ENCODE measurements around the gene TACO1. TPM values are rescaled to one million over a fixed set of nuclear protein-coding genes. Genes with fewer than 3 reads are reported as not detected.

Gene TACO1
- total and polyA plus RNA-seq, 2 of the 8 experiments (the other 6 are each of a cell fraction or from before 2014, with no cell fraction given) = 19.1 to 23.6 TPM

DNA sequence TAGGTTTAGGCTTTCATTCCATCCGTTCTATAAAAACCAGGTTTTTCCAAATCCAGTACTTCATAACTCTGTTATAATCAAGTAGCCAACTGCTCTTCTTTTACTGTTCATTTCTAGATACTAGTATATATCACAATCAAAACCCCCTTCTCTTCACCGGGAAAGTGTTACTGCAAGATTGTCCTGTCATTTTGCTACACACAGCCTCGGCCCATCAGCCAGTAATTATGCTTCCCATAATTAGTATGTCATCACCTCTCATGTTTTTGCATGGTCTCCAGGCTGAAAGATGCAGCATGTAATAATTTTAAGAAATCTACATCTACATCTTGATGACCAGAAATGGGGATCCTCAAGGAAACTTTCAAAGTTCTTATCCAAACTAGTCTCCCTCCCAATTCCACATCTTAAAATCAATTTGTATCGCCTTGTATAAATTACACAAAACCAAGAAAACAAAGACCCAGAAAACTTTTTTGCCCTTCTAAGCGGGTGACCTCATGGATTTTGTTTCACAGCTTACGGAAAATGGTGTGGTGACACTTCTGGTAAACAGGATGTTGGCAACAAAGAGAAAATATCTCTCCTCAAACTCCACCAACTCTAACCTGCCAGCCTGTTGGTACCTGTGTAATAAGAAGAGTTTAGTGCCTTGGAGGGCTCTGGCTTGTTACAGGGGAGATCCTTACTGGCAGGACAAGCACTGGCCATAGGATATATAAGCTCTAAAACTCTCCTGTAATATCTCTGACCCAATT, 9.3 kb downstream of the TACO1 start:
- Histone ChIP-seq H2BK5ac (ENCODE audit: low read depth, low read length) (no peak overlapping the region), H2BK15ac (ENCODE audit: low read length) (no peak overlapping the region), H3K79me1 (ENCODE audit: low read depth, low read length) (no peaks in the 10 kb centered on the region), H3K23ac (ENCODE audit: insufficient read length) (no peak overlapping the region), H3K23me2 (ENCODE audit: low read depth, low read length) (no peaks in the 10 kb centered on the region), H2BK120ac (replicated peaks; ENCODE audit: low read depth, low read length) (no peak overlapping the region), H3K9ac (replicated peaks in 1 of 4; ENCODE audit: extremely low read depth in 1 of 4, low read depth in 3 of 4, low read length in 3 of 4) (no peak overlapping the region), H2AK5ac (ENCODE audit: low read depth, low read length) (no peak overlapping the region), H4K20me1 (replicated peaks in 1 of 2; ENCODE audit: control insufficient read depth in 1 of 2, insufficient read depth in 2 of 2, low read length in 2 of 2) (no peaks in the 10 kb centered on the region), H3K79me2 (ENCODE audit: control insufficient read depth in 1 of 2, insufficient read depth in 2 of 2, low read length in 2 of 2) (no peaks in the 10 kb centered on the region), H4K8ac (ENCODE audit: extremely low read depth, insufficient read depth, low read length) (no peak overlapping the region), H3K27ac (ENCODE audit: low read depth, low read length) (no peak overlapping the region), H4K5ac (ENCODE audit: insufficient read length, low read depth, low read length) (no peak overlapping the region), H3K4me1 (replicated peaks in 1 of 4; ENCODE audit: control insufficient read depth in 3 of 4, insufficient read depth in 4 of 4, low read length in 3 of 4) (no peaks in the 10 kb centered on the region), H3K36me3 (ENCODE audit: control insufficient read depth in 2 of 4, insufficient read depth in 4 of 4, low read length in 3 of 4) (peaks cover 8 to 39% (median 27%) of the 10 kb centered on the region in 4 experiments; a peak in 7 of 8 replicates), H3K4me2 (ENCODE audit: insufficient read depth in 1 of 2, low read depth in 2 of 2, low read length in 2 of 2) (no peak overlapping the region), H3K56ac (replicated peaks; ENCODE audit: insufficient read length, low read depth, low read length) (no peak overlapping the region), H4K91ac (replicated peaks; ENCODE audit: insufficient read length, low read length) (no peak overlapping the region), H3K27me3 (replicated peaks in 1 of 4; ENCODE audit: control insufficient read depth in 3 of 4, extremely low read depth in 1 of 4, insufficient read depth in 3 of 4, low read length in 3 of 4) (no peaks in the 10 kb centered on the region), H3K4me3 (ENCODE audit: extremely low read depth in 1 of 4, insufficient read depth in 2 of 4, low read depth in 3 of 4, low read length in 4 of 4) (no peak overlapping the region), H3K14ac (ENCODE audit: insufficient read length) (no peak overlapping the region), H2BK20ac (ENCODE audit: low read length) (no peak overlapping the region), H3K4ac (replicated peaks; ENCODE audit: insufficient read length, low read depth, low read length) (no peak overlapping the region), H2AFZ (ENCODE audit: low read length) (no peak overlapping the region), H3K18ac (ENCODE audit: extremely low read depth, low read length) (no peak overlapping the region), H2BK12ac (ENCODE audit: low read depth, low read length) (no peak overlapping the region), H3K9me3 (ENCODE audit: insufficient read depth in 2 of 2, low read depth in 1 of 2, low read length in 1 of 2) (no peaks in the 10 kb centered on the region)
- ChIA-PET POLR2A (ENCODE audit: partially characterized antibody) (interaction anchor here (1.2 to 2.6 kb wide), 3 partner anchors 10 to 13 kb away, joined by 3 to 8 read pairs (median 5); partner anchors contain the start of gene MAP3K3), CTCF (ENCODE audit: partially characterized antibody) (interaction anchor here (0.7 to 5.6 kb wide), 9 partner anchors 8 to 185 kb away, joined by 3 to 64 read pairs (median 25); partner anchors contain the start of genes CYB561 and TACO1)
- 76% methylated on average over 6 of the region's 6 CpGs; no CpG with 5 or more reads in 1 of the 2 experiments for WGBS, 2 experiments (ENCODE audit: extremely low coverage in 1 of 2, insufficient coverage in 1 of 2, insufficient read length in 1 of 2, insufficient replicate concordance in 2 of 2, low coverage in 1 of 2, low lambda C conversion rate in 2 of 2, missing lambda C conversion rate in 1 of 2)
- DNase-seq (ENCODE audit: low read depth in 1 of 2, low spot score in 2 of 2) (no peak), FAIRE-seq (no peak)
- no peak for TF ChIP-seq KDM5A (IDR thresholded peaks at IDR 0.05; ENCODE audit: low read length)
